AML-193 (cell line): ENCODE measurements around the gene PPP4C.
A peak's percentile ranks its signal among the peaks of the same experiment; 100 is the strongest.

Experiments used
- DNase-seq, 2 experiments: peaks; one replicate each; lab custom pipeline; 2025; lab: John Stamatoyannopoulos, UW

Gene PPP4C

GRCh38 chr16:30054959-30055553 is 20.7 kb upstream of the PPP4C start:
- peak; percentile 17 to 19 for DNase-seq

DNA sequence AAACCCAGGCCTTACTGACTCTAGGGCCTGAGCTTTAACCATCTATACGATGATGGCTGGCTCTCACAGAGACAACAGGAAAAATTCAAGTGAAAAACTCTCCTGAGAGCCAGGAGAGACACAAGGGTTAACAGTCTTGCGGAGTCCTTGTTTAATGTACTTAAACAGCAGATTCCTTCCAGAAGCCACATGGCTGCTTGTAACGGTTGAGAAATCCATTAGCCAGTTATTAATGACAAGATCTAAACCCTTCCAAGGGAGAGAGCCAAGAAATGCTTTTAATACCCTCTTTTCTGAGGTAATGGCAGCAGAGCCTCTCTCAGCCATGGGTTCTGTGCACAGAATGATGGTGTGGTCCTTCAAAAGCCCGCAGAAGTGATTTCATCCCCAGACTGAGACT is 15.4 kb upstream of the PPP4C start:
- DNase-seq: no peak

DNA sequence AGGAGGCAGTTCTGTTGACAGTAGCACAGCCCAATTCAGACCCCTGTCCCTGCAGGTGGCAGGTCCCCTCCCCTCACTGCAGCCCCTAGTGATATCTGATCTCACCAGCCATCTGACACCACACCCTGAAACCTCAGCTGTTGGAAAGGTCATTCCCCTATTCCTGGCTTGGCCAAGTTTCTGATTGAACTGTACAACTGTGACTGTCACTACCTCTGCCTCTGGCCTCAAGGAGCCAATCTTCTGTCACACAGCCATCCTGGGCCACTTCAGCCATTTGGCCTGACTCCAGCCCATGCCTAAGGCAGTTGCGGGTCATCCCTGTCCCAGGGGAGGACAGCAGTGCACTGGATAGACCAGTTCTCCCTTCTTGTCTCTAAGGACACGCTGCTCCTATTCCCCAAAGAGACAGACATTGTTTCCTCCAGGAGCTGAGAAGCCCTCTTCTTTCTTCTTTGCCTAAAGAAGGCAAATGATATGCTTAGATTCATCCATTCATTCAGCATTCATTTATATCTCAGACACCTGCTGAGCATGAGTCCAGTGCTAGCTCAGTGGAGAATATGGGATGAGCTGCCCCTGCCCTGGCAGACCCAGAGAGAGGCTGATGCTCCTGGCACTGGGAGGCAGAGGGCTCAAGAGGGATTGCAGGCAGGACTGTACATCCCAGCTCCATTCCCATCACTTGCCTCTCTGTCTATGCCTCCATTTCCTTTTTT is 14.8 kb upstream of the PPP4C start:
- DNase-seq: no peak

- DNase-seq: no peak
These were observed 12.4 kb upstream of the PPP4C start for GRCh38 chr16:30063278-30063892.

DNA sequence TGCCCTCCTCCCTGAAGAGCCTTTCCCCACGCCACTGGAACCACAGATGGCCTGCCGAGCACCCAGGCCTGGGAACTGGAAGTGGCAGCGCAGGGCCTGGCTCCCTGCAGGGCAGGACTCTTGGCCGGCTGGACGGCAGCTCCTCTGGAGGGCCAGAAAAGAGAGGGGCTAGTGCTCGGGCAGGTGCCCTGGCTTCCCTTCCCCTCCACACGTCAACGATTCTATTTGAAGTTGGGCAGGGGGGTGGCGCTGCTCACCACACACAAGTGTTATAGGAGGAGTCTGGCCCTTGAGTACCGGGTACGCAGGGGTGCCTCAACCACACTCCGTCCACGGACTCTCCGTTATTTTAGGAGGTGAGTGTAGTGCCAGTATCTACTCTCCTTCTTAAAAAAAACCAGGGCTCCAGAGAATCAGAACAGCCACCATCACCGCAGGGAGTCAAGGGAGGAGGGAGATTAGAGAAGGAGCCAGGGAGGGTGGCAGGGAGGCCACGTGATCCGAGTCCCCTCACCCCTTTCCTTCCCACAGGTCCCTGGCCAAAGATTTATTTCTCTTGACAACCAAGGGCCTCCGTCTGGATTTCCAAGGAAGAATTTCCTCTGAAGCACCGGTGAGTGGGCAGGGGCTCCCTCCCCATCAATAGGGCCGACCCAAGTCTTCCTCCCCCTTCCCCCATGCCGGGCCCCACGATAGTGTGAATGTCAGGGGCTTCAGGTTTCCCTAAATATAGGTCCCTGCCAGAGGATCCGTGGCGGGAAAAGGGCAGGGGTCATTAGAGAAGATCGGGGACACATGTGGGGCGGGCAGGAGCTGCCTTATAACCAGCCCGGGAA is 11.7 kb upstream of the PPP4C start:
- DNase-seq: peak; percentile 70

DNA sequence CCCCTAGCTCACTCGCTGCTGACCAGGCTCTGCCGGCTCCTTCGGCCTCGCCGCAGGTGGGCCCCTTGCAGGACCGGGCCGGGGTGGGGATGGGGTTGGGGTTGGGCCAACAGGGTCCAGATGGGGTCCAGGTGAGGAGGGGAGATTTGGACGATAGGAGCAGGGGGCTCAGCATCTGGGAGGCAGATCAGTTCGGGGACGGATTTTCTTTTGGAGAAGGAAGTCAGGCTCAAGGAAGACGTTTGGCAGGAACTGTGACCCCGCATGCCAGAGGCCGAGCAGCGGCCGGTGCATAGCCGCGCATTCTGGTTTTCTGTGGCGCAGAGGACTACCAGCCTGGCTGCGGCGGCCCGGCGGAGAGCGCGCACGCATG is 11.1 kb upstream of the PPP4C start:
- DNase-seq: no peak

DNA sequence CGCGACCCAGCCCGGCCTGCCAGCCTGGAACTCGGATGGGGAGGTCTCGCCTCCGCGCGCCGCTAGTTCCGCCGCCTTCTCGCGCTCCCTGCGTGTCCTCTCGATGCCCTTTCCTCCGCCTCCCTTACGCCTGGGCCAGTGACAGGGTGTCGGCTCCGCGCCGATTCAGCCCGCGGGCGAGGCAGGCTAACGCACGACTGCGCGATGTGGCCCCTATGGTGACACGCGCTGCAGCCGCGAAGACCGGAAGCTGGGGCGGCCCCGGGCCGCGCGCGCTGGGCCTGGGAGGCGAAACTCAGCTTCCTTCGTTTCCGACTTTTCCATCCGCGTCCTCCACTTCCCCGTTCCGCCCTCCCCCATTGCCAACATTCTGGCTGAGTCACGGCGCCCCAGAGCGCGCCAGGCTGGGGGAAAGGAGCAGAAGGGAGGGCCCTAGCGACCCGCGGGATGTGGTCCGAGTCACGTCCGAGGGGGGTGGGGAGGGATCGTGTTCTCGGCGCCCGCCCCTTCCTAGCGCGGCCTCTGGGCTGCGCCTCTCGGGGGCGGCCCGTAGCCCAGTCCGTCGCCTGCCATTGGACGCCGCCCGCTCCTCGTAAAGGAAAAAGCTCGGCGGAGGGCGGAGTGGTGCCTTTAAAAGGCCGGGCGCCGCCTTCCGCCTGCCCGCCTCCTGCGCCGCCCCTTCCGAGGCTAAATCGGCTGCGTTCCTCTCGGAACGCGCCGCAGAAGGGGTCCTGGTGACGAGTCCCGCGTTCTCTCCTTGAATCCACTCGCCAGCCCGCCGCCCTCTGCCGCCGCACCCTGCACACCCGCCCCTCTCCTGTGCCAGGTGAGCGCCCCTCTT is 10.5 kb upstream of the PPP4C start, which contains the start of gene ALDOA:
Gene ALDOA (plus strand): TSS at position 659 of the 841 bp plus-strand sequence. CDS start 1,138 bp downstream, outside the sequence.
- peak; percentile 95 to 97 for DNase-seq

DNA sequence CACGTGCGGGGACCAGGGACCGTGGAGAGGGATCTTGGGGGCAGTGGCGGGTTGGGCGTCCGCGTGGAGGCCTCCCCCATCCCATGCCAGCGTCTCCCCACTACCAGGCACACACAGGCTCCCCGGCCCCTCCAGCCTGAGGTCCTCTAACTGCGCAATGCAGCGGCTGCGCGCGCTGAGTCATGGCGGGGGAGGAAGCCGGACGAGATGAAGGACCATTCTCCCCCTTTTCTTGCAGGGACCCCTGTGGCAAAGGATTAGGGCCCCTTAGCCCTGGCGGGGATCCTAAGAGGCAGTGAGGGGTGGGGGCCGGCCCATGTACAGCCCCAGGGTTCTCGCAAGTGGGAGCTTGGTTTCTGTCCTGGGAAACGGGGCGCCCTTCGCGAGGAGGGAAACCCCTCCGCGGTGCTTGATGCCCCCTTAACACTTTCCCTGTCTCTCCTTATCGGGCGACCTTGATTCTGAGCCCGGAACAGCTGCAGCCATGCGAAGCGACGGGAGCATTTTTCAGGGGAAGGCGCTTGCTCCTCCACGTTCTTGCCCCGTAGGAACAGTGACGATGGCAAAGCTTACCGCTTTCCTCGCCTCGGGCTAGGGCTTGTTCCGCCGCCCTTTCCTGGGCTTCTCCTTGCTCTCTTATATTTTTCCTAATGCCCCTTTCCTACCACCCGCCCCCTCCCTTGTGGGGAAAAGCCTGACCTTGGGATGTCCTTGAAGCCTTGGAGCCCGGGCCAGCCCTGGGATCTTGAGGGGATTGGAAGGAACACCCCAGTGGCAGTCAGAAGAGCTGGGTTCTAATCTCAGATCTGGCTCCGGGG is 9.6 kb upstream of the PPP4C start:
- no peak for DNase-seq

GRCh38 chr16:30066761-30067583 is 8.8 kb upstream of the PPP4C start:
- peak in 1 of 2 experiments; percentile 35 for DNase-seq

GRCh38 chr16:30067584-30067916 is 8.2 kb upstream of the PPP4C start:
- no peak for DNase-seq

DNA sequence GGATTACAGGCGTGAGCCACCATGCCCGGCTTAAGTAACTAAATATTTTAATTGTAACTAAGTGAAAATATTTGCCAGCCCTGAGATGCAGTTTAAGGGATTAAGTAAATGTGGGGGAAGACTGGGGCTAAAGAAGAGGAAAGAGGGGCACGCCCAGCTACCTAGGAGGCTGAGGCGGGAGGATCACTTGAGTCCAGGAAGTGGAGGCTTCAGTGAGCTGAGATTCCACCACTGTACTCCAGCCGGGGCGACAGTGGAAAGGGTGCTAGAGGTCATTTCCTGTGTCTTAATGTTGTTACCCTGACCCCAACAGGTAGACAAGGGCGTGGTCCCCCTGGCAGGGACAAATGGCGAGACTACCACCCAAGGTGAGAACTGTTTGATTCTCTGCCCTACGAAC is 7.5 kb upstream of the PPP4C start:
- DNase-seq: no peak

GRCh38 chr16:30068750-30069610 is 6.8 kb upstream of the PPP4C start:
- no peak for DNase-seq

DNA sequence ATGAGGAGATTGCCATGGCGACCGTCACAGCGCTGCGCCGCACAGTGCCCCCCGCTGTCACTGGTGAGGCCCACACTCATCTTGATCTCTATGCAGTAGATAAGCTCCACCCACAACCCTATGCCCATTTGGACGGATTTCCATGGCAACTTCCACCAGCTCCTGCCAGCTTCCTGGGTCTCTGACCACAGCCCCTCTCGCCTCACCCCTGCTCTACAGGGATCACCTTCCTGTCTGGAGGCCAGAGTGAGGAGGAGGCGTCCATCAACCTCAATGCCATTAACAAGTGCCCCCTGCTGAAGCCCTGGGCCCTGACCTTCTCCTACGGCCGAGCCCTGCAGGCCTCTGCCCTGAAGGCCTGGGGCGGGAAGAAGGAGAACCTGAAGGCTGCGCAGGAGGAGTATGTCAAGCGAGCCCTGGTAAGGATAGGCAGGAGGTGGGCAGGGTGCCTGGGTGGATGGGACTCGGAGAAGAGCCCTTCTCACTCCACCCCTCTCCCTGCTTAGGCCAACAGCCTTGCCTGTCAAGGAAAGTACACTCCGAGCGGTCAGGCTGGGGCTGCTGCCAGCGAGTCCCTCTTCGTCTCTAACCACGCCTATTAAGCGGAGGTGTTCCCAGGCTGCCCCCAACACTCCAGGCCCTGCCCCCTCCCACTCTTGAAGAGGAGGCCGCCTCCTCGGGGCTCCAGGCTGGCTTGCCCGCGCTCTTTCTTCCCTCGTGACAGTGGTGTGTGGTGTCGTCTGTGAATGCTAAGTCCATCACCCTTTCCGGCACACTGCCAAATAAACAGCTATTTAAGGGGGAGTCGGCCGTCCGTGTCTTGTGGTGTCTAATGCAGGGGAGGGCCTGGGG is 6.0 kb upstream of the PPP4C start:
- no peak for DNase-seq

DNA sequence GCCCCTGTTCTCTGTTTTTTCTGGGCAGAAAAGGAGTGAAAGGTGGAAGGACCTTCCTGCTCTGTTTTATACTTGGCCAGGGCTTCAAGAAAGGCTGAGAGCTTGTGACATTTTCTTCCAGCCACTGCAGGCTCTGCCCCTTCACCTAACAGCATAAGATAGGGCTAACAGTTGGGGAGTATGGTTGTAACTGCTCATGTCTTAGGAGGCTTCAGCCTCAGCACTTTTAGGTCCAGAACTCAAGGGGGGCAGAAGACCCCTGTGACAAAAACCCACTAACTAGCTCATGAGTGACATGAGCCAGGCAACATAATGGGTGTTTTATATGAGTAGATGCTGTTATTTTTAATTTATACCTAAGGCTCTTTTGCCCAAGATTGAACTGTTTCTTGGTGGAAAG is 5.3 kb upstream of the PPP4C start:
- DNase-seq: no peak

GRCh38 chr16:30076276-30076791 is 540 bp downstream of the PPP4C start:
- DNase-seq: no peak

DNA sequence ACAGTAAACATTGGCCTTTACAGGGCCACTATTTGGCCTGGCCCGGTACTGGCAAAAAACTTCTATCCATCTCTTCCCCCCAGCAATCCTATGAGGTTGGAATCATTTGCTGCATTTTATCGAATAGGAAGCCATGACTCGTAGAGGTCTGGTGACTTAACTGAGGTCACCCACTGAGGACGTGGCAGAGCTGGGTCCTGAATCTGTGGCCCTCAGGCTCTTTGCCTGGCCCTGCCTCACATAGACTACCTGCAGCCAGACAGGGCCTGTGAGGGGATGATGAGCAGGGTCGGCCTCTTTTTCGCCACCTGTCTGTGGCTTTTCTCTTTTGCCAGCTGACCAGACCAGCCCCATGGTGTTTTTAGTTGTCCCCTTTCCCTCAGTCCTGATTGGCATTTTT is 1.9 kb downstream of the PPP4C start:
- DNase-seq: no peak

- no peak for DNase-seq
These were observed 3.0 kb downstream of the PPP4C start for GRCh38 chr16:30078744-30079143.

DNA sequence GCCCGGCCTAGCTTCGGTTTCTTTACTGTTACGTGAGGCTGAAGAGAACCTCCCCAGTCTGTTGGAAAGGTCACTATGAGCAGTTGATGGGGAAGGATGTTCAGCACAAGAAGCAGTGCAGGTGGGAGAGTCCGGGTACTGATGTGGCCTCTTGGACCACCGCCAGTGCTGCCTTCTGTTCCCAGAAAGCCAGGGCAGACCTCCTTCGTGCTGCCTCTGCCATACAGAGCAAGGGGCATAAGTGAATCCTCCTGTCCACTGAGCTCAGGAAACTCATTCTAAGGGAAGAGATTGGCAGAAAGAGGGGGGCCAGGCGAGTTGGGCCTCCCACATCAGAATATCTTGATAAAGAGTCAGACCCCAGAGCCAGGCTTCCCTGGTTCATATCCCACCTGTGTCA is 3.7 kb downstream of the PPP4C start:
- no peak for DNase-seq
